Central memory CD4-positive, alpha-beta T cell (primary cell): ENCODE measurements around the gene DDX39B.
A peak's percentile ranks its signal among the peaks of the same experiment; 100 is the strongest.
"Not testable (repeated sequence)": the region's sequence is repeated elsewhere in the genome, so short reads cannot be mapped to it uniquely, and the experiment has no call there.

Source experiments
- DNase-seq: peaks from one replicate; pipeline ENCODE4 v3.0.0; 2022
- total RNA-seq, 3 experiments: gene quantifications; one replicate each; lab custom pipeline; 2026; lab: John Stamatoyannopoulos, UW

The DDX39B gene
- 90.0 to 339 (median 142) reads per million in 3 experiments for total RNA-seq

DNA sequence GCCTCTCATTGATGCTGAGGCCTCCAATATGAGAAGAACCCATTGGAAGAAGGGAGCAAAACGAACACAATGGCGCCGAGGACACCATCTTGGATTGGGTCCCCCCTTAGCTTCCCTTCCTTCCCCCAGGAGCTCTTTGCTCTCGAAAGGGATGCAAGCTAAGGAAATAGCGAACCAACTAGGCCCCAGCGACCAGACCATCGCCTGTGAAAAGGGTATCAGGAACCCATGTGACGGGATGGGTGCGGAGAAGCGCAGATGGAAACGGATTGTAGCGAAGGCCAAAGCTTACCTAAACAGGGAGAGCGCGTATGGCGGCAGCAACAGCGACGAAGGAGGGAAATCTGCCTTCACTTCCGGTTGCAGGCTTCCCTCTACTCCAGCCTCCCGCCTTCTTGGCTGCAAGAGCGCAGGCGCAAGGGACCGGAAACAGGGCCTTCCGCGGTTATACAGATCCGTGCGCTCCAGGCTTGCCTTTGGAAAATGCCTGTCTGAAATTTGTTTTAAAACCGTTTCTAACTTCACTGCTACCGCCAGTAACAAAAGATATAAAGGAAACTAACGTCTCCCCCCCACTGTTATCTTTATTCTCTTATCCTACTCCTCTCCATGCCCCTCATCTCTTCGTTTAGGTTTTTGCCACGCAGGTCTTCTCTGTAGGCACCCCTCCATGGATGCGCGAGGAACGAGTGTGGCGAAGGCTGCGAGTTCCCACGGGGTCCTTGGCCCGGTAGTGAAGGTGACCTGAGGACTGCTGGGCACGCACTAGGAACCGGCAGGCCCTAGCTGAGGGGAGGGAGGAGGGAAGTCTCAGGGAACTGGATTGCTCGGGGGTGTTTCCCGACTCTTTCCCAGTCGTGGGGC is at the start of gene DDX39B:
Gene DDX39B, minus strand, starts transcription at position 346 of the 864 bp plus-strand sequence. CDS start 1,471 bp downstream, outside the sequence.
- peak; percentile 94 for DNase-seq

DNA sequence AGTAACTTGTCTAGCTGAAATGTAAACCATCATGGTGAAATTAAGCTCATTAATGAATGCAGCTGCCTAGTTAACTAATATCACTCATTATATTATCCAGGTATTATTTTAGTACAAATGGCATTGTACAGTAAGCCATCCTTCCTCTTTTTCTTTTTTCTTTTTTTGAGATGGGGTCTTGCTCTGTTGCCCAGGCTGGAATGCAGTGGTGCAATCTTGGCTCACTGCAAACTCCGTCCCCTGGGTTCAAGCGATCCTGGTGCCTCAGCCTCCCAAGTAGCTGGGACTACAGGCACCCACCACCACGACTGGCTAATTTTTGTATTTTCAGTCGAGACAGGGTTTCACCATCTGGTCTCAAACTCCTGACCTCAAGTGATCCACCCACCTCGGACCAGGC is 48.9 kb upstream of the DDX39B start:
- not testable (repeated sequence) for DNase-seq

- DNase-seq = no peak
Observed at GRCh38 chr6:31588871-31589650, 47.3 kb upstream of the DDX39B start.

DNA sequence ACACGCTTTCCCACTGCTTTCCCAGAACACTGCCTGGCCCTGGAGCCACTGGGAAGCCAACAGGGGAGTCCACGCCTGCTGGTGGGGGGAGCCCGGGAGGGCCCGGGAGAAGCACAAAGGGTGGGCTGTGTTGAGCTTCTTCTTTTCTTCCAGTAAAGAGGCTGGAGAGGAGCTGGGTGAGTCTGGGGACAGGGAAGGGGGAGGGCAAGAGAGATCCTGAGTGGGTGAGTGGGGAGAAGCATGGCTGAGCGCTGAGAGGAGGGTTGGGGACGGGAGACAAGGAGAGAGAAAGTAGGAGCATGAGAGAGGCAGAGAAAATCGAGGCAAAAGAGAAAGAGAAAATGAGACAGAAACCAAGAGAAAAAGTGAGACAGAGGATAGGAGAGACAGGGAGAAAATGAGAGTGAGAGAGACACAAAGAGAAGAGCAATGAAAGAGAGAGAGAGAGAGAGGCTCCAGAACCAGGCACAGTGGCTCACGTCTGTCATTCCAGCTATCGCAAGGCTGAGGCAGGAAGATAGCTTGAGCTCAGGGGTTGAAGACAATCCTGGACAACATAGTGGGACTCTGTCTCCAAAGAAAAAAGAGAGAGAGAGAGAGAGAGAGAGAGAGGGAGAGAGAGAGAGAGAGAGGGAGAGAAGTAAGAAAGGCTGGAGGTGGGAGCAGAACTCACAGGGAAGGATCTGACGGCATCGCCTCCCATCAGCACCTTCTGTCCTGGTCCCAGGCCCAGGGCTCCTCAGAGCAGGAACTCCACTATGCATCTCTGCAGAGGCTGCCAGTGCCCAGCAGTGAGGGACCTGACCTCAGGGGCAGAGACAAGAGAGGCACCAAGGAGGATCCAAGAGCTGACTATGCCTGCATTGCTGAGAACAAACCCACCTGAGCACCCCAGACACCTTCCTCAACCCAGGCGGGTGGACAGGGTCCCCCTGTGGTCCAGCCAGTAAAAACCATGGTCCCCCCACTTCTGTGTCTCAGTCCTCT is 46.3 kb upstream of the DDX39B start:
- no peak for DNase-seq

GRCh38 chr6:31586599-31587281 is 44.9 kb upstream of the DDX39B start:
- DNase-seq = peak; percentile 53

- no peak for DNase-seq
Observed at GRCh38 chr6:31586008-31586407, 44.2 kb upstream of the DDX39B start, which contains the start of gene LST1. Gene LST1, plus strand, starts transcription at chr6:31586277. Its CDS starts 1,023 bp downstream, at chr6:31587300.

DNA sequence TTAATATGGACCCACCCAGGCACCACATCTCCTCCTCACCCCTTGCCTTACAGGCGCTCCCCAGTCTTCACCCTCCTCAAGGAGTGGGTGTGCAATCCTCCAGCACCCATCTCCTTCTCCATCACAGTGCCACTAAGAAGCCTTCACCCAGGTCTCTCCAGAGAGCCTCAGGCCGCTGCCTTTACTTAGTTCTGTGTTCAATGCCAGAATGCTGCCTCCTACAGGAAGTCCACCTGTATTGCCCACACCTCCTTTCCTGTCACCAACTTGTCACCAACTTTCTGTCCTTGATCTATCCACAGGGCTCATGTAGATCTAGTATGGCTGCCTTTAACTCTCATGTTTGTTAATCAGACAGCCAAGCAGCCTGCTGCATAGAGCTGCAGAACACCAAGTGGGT is 43.7 kb upstream of the DDX39B start:
- DNase-seq = peak; percentile 57

DNA sequence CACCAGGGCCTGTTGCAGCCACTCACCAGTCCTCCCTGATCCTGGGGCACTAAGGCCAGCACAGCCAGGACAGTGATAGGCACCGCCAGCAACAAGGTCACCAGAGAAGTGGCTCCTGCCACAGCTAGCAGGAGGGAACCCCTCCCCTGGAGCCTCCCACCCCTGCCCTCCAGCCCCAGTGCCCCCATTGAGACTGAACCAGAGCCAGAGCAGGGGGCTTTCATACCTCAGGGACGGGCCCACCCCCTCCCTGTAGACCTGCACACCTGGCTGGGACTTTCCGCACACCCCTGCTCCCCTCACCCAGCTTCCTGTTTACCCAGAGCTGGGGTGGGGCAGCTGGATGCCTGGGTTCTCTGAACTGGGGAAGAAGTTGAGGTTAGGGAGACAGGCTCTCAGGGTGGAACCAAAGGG is 40.4 kb upstream of the DDX39B start, which contains the start of gene LTB:
Gene LTB, minus strand, starts transcription at position 195 of the 414 bp plus-strand sequence. Its CDS starts 7 bp downstream, at position 188.
- peak; percentile 74 for DNase-seq

- DNase-seq = no peak
Observed at GRCh38 chr6:31581434-31582229, 39.8 kb upstream of the DDX39B start.

GRCh38 chr6:31580807-31581433 is 39.1 kb upstream of the DDX39B start:
- peak; percentile 81 for DNase-seq

- no peak for DNase-seq
Observed at GRCh38 chr6:31580438-31580740, 38.6 kb upstream of the DDX39B start.

DNA sequence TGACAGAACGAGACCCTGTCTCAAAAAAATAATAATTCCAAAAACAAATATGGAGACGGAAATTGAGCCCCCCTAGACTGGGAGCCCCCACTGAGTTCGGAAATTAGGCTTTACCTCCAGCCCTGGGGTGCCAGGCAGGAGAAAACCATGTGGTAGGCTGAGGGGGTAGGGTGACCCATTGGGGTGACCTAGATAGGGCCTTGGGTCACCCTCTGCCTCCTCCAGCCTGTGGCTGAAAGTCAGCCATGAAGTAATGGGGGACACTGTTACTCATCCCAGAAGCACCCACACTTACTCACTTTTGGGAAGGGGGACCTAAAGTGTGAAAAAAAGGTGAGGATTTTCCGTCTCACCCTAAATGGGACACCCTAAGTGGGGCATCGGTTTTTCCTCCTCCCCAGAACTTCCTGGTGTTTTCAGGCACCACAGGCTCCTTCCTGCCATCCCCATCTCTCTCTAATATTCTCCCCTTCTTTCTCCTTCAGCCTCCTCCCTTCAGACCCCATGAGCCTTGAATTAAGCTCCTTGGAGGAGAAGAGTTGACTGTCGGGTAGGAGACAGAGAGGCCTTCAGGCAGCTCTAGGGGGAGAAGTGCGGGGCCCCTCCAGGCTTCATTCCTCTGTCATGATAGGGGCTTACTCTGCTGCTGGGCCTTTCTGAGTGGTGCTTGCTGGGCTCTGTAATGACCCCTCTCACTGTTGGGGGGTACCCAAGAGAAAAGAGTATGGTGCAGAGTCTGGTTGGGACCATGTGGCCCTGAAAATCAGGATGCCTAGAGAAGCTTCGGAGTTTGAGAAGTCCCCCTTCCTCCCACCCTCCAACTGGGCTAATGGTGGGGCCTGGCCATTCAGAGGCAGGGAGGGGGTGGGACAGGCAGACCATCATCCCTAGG is 38.0 kb upstream of the DDX39B start:
- DNase-seq = no peak

DNA sequence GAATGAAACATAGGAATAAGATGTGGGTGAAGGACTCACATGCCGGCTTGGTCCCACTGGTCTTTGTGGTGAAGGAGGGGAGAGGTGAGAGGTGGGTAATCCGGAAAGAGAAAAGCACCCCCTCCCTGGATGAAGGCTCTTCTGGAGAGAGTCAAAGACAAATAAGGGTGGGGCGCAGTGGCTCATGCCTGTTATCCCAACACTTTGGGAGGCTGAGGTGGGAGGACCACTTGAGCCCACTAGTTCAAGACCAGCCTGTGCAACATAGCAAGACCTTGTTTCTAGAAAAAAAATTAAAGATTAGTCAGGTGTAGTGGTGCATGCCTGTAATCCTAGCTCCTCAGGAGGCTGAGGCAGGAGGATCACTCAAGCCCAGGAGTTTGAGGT is 37.3 kb upstream of the DDX39B start:
- no peak for DNase-seq

DNA sequence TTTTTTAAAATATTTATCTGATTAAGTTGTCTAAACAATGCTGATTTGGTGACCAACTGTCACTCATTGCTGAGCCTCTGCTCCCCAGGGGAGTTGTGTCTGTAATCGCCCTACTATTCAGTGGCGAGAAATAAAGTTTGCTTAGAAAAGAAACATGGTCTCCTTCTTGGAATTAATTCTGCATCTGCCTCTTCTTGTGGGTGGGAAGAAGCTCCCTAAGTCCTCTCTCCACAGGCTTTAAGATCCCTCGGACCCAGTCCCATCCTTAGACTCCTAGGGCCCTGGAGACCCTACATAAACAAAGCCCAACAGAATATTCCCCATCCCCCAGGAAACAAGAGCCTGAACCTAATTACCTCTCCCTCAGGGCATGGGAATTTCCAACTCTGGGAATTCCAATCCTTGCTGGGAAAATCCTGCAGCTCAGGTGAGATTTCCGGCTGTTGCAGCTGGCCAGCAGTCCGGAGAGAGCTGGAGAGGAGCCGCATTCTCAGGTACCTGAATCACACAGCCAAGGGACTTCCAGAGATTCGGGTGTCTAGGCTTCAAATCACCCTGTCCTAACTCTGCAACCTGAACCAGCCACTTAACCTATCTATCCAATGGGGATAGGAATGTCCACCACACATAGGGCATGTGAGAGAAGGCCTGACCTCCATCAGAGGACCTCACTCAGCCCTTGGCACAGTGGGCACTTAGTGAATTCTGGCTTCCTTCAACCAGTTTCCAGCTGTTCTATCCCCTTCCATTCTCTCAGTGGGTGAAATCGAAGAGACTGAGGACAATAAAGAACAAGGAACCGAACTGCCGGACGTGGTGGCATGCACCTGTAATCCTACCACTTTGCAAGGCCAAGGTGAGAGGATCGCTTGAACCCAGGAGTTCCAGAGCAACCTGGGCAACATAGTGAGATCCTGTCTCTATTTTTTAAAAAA is 36.6 kb upstream of the DDX39B start:
- DNase-seq = no peak

DNA sequence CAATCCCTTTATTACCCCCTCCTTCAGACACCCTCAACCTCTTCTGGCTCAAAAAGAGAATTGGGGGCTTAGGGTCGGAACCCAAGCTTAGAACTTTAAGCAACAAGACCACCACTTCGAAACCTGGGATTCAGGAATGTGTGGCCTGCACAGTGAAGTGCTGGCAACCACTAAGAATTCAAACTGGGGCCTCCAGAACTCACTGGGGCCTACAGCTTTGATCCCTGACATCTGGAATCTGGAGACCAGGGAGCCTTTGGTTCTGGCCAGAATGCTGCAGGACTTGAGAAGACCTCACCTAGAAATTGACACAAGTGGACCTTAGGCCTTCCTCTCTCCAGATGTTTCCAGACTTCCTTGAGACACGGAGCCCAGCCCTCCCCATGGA is 35.8 kb upstream of the DDX39B start:
- no peak for DNase-seq

DNA sequence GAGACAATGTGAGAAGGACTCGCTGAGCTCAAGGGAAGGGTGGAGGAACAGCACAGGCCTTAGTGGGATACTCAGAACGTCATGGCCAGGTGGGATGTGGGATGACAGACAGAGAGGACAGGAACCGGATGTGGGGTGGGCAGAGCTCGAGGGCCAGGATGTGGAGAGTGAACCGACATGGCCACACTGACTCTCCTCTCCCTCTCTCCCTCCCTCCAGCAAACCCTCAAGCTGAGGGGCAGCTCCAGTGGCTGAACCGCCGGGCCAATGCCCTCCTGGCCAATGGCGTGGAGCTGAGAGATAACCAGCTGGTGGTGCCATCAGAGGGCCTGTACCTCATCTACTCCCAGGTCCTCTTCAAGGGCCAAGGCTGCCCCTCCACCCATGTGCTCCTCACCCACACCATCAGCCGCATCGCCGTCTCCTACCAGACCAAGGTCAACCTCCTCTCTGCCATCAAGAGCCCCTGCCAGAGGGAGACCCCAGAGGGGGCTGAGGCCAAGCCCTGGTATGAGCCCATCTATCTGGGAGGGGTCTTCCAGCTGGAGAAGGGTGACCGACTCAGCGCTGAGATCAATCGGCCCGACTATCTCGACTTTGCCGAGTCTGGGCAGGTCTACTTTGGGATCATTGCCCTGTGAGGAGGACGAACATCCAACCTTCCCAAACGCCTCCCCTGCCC is 35.2 kb upstream of the DDX39B start:
- DNase-seq = peak; percentile 49

- no peak for DNase-seq
Observed at GRCh38 chr6:31575952-31576685, 34.3 kb upstream of the DDX39B start.
